Thyroid gland (tissue), 4 donors: ENCODE measurements around the gene PKP4.

Experiments used
- POLR2A ChIP-seq, 2 donors: fragments of 450-650 bp; IDR thresholded peaks; one replicate each; pipeline ENCODE4 v1.6.1; 2017; ENCODE audit warnings: antibody characterized with exemption in 2 of 2, mild to moderate bottlenecking in 2 of 2, moderate library complexity in 1 of 2
- TF ChIP-seq, protein P1 (sequence below), 6 experiments: fragments of 200-600 bp in 3 of 6; fragments of 450-650 bp in 3 of 6; sonication (generic) in 3 of 6; IDR thresholded peaks; one replicate each; pipeline ENCODE4 v1.5.1; 2016 to 2019; ENCODE audit warnings: antibody characterized with exemption in 6 of 6, mild to moderate bottlenecking in 2 of 6, inconsistent platforms in 1 of 6, moderate library complexity in 1 of 6

DNA sequence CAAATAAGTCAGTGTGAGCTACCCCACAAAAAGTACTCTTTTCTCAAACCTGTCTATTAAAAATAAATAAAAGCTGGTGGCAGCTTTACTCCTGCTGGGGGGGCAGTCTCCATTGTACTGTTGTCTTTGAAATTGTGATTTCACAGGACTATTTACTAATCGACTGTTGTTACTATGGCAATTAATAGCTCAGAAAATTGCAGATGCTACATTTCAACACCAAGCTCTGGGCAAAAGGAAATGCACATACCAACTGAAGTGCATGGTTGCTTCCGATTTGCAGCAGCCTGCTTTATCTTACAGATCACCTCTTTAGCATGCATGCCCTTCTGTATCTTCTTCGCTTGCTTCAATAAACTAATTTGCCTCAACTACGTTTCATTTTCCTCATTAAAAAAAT is 220.8 kb downstream of the PKP4 start:
- TF ChIP-seq, protein P1, sequence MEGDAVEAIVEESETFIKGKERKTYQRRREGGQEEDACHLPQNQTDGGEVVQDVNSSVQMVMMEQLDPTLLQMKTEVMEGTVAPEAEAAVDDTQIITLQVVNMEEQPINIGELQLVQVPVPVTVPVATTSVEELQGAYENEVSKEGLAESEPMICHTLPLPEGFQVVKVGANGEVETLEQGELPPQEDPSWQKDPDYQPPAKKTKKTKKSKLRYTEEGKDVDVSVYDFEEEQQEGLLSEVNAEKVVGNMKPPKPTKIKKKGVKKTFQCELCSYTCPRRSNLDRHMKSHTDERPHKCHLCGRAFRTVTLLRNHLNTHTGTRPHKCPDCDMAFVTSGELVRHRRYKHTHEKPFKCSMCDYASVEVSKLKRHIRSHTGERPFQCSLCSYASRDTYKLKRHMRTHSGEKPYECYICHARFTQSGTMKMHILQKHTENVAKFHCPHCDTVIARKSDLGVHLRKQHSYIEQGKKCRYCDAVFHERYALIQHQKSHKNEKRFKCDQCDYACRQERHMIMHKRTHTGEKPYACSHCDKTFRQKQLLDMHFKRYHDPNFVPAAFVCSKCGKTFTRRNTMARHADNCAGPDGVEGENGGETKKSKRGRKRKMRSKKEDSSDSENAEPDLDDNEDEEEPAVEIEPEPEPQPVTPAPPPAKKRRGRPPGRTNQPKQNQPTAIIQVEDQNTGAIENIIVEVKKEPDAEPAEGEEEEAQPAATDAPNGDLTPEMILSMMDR (IDR thresholded peaks at IDR 0.05) = no peak
- no peak for TF ChIP-seq POLR2A (IDR thresholded peaks at IDR 0.05)
